NCI-H2196 (cell line): ENCODE data around the gene HEY2.
"Not testable (repeated sequence)": the region's sequence is repeated elsewhere in the genome, so short reads cannot be mapped to it uniquely, and the experiment has no call there.

Experiments used
- DNase-seq: peaks from one replicate; lab custom pipeline; 2025; ENCODE audit not compliant: unreplicated experiment; lab: John Stamatoyannopoulos, UW

The HEY2 gene

GRCh38 chr6:125769147-125769783 is 19.8 kb downstream of the HEY2 start:
- DNase-seq, result no peak

DNA sequence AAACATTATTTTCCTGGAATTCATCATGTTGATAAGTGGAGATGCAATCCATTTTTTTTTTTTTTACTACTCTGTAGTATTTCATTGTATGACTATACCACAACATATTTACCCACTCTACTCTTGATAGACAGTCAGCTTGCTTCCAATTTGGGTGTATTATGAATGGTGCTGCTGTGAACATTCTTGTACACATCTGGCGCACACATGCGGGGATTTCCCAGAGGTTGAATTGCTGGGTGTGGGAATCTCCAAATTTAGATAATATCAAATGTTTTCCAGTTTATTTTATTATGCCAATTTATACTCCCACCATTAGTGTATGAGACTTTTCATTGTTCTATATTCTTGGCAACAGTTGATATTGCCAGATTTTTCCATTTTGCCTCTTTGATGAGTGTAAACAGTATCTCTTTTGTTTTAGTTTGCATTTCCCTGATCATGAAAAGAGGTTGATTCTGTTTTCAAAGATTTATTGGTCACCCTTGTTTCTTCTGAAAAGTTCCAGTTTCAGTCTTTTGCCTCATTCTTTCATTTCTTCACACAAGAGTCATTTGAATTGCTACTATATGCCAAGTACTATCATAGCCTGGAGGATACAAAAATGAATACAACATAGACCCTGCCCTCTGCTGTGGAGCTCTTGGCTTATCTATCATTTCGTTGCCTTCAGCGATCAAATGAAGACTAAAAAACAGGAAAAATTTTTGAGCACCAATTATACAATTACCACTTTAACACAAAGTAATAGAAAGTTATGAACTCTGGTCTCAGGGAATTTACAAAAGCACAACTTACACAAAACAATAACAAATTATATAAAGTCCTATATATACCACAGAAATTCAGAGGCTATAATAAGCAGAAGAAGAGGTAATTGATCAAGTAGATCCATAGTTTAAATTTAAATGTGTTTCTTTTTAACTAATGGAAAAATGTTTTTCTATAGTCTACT is 24.2 kb downstream of the HEY2 start:
- DNase-seq, result no peak

DNA sequence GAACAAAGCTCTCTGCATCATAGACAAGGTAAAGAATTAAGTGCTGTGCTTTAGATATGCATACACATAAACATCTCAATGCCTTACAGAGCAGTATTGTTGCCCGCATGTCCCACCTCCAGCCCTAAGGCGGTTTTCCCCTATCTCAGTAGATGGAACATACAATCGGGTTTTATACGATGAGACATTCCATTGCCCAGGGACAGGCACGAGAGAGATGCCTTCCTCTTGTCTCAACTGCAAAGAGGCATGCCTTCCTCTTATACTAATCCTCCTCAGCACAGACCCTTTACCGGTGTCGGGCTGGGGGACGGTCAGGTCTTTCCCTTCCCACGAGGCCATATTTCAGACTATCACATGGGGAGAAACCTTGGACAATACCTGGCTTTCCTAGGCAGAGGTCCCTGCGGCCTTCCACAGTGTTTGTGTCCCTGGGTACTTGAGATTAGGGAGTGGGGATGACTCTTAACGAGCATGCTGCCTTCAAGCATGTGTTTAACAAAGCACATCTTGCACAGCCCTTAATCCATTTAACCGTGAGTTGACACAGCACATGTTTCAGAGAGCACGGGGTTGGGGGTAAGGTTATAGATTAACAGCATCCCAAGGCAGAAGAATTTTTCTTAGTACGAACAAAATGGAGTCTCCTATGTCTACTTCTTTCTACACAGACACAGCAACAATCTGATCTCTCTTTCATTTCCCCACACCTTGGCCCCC is 26.8 kb downstream of the HEY2 start:
- DNase-seq, result not testable (repeated sequence)

- peak; percentile 95 for DNase-seq
Measured at GRCh38 chr6:125779924-125780539, 30.6 kb downstream of the HEY2 start.

DNA sequence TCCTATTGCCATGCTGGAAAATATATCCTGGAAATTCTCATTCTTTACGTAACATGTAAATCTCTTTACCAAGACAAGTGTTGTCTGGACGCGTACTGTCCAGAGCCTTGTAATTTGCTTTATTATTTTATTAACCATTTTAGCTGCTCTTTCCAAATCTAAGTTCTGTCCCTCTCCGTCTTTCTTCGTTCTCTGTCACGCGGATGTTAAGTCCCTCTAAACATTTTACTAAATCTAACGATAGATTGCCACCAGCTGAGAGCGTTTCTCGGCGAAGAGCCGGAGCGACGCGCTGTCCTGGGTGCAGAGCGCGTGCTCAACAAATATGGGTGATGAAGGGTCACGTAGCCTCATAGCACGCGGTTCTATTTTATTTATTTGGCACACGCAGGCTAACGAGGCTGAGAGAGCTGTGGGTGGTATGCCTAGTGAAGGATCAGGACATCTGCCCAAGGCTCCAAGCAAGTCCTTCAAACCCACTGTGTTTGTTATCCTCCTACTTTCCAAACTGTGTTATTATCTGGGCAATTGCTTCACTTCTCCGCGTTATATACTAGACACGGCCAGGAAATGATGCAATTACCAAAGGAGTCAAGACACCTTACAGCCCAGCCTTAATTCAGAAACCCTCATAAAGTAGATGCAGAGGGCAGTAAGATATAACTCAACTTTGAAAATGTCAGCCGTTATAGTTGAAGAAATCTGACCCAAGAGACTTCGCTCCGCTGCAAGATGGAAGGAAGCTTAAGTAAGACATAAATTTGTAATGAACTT is 31.3 kb downstream of the HEY2 start:
- DNase-seq, result peak; percentile 80

DNA sequence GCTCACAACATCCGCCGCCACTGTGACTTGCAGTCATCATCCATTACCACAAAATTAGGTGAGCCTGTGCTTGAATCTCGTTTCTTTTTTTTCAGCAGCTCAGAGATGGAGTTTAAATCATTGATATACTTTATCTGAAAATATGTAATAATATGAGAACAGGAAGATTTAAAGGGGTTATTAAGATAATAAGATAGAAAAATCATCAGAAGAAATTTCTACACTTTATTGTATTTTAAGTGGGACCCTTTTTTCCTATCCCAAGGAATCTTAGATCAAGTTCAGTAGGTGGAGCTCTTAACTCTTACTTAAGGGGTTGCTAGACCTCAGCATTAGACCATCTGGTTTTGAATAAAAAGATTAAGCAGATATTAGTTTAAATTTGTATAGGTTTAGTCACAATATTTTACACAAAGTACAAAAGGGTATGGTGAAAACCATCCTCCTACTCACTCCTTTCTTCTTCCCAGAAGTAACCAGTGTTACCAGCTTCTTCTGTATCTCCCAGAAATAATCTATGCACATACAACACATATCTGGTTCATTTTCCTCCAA is 32.0 kb downstream of the HEY2 start:
- no peak for DNase-seq

DNA sequence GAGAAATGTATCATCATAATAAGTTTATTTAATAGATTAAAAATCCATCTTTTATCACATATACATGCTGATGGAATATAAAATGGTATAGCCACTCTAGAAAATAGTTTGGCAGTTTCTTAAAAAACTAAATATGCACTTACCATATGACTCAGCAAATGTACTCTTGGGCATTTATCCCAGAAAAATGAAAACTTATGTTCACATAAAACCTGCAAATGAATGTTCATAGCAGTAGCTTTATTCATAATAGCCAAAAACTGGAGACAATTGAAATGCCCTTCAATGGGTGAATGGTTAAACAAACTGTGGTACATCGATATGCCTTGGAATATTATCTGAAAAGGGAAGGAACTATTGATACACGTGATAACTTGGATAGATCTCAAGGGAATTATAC is 34.9 kb downstream of the HEY2 start:
- no peak for DNase-seq

- no peak for DNase-seq
Measured at GRCh38 chr6:125787791-125788190, 38.4 kb downstream of the HEY2 start.

GRCh38 chr6:125789167-125789566 is 39.7 kb downstream of the HEY2 start:
- DNase-seq, result no peak

GRCh38 chr6:125789576-125790357 is 40.3 kb downstream of the HEY2 start:
- DNase-seq, result peak; percentile 74

- peak; percentile 79 for DNase-seq
Measured at GRCh38 chr6:125790358-125791150, 41.1 kb downstream of the HEY2 start, which contains the start of gene NCOA7. NCOA7 (plus strand) TSS chr6:125790960; CDS start chr6:125815355, 24,395 bp downstream.

DNA sequence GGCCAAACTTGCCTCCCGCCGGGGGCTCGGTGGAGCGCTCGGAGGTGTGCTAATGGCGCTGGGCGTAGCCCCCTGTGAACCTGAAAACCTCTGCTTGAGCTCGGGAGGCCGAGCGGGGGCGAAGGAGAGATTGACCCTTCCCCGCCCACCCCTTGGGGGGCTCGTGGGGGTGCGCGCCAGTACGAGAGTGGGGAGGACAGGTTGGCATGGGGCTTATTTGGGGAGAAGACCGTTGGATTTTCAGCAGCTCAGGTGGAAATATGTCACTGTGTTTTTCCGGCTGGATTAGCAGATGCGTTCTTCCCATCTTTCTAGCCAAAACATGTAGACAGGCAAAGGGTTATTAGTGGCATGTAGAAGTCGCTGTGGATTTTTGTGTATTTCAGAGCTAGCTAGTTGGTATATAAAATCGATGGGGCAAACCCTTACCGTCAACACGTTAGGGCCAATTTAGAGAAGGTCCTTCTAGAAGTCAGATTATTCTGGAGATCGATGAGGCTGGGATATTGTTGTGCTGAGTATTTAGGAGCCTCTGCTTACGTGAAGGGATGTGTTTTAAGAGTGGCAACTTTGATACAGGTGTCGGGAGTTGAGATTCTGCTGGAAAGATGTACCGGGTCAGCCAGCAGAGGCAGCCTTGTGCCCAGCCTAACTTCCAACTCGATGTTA is 41.9 kb downstream of the HEY2 start:
- DNase-seq, result peak; percentile 46

- DNase-seq, result no peak
Measured at GRCh38 chr6:125791820-125792165, 42.4 kb downstream of the HEY2 start.

- DNase-seq, result no peak
Measured at GRCh38 chr6:125792172-125792571, 42.7 kb downstream of the HEY2 start.

DNA sequence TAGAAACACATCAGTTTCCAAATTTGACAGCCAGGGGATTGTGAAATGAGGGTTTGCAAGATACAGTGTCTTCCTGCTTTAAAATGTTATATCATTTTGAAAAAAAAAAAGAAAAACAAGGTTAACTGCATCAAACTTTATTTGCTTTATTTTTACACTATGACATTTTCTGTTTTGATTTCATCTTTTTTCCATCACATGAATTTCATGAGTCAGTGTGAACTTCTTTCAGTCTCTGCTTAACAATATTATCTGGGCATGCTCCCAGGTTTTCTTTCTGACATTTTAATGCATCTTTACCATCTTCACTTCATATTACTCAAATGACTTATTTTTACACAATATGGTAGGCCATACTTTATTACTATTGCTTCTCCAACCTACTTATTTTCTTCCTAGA is 43.2 kb downstream of the HEY2 start:
- no peak for DNase-seq

DNA sequence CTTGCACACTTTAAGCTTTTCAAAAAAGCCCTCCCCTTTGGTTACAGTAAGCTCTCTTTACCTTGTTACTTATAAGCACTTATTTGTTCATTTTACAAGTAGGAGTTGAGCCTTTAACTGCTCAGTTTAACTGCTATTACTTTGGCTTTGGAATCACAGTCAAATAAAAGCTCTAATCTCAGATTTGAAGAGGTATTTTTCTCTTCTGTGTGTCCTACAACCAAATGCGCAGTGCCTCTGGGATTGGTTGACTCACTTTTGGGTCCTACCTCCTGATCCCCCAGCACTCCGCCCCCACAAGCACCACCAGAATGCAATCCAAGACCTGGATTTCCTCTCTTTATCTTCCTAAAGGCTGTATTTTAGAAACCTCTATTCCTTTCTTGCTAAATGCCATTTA is 43.8 kb downstream of the HEY2 start:
- no peak for DNase-seq

- DNase-seq, result no peak
Measured at GRCh38 chr6:125793863-125794262, 44.4 kb downstream of the HEY2 start.
